Cerebellar cortex (tissue), 1 donor: ENCODE data around the gene TMEFF1.

ENCODE experiments used
- DNase-seq: peaks from one replicate; pipeline ENCODE4 v3.0.0-alpha.2; 2015; ENCODE audit warnings: low spot score

TMEFF1 gene

GRCh38 chr9:100577776-100578448 is 105.0 kb downstream of the TMEFF1 start, which contains the start of gene CAVIN4:
CAVIN4 (plus strand) TSS chr9:100578079; CDS start chr9:100578144, 65 bp downstream.
- DNase-seq, result no peak

GRCh38 chr9:100578610-100579009 is 105.7 kb downstream of the TMEFF1 start:
- DNase-seq, result no peak

DNA sequence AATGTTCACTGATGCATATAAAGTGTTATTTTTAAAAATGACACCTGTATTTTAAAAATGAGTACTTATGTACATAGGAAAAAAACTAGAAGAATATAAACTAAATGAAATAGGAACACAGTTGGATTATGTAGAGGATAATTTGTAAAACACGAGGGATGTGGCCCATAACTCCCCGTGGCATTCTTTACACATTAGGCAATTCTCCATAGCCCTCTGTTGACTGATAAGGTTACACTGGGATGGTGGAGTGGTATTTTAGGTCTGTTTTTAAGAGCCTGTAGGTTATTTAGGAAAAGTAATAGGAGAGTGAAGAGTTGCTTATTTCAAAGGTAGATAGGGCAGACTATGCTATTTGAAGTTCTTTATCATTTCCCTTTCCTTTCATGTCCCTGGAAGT is 106.7 kb downstream of the TMEFF1 start:
- no peak for DNase-seq

GRCh38 chr9:100580257-100580656 is 107.3 kb downstream of the TMEFF1 start:
- DNase-seq, result no peak

GRCh38 chr9:100581081-100581480 is 108.1 kb downstream of the TMEFF1 start:
- DNase-seq, result no peak

- DNase-seq, result no peak
Measured at GRCh38 chr9:100581661-100582060, 108.7 kb downstream of the TMEFF1 start.

- DNase-seq, result no peak
Measured at GRCh38 chr9:100583014-100583802, 110.3 kb downstream of the TMEFF1 start.

DNA sequence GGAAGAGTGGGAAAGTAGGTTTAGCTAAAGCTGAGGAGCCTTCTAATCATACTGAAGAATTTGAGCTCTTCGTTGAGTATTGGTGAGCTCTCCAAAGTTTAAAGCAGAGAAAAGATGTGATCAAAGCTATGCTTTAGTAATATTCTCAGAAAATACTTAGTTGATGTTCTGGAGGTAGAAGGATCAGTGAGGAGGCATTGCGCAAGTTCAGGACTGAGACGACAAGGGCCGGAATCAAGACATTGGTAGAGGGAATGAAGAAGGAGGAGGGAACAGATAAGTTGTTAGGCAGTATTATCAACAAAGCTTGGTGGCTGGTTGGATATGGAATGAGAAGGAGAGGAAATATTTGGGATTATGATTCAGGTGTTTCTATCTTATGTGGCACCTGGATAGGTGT is 112.0 kb downstream of the TMEFF1 start:
- DNase-seq, result no peak

- DNase-seq, result no peak
Measured at GRCh38 chr9:100586093-100586492, 113.1 kb downstream of the TMEFF1 start.

DNA sequence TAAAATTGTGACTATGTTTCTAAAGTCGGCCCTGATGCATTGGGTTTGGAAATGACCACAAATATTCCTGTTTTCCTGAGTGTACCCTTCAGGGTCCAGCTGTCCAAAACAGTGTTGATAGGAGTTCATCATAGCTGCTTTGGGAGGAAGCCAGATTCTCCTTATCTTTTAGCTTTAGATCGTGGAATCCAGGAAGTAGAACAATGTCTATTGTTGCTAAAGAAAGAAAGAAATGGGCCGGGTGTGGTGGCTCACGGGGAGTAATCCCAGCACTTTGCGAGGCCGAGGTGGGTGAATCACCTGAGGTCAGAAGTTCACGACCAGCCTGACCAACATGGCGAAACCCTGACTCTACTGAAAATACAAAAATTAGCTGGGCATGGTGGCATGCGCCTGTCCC is 114.4 kb downstream of the TMEFF1 start:
- no peak for DNase-seq

DNA sequence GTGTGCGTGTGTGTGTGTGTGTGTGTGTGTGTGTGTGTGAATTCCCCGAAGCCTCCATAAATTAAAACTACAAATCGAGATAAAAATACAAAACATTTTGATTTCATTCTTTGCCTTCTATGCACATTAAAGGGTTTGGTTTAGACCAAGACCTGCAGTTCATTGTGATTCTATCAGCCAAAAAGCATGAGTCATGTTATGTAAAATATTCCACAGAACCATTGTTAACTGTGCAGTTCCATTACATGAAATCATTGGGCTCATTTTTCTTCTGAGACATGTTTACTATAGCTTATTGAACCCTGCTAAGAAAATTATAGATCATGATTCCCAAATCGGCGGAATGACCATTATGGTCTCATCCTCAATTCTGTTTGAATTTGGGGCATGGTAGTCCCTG is 116.6 kb downstream of the TMEFF1 start:
- DNase-seq, result no peak

DNA sequence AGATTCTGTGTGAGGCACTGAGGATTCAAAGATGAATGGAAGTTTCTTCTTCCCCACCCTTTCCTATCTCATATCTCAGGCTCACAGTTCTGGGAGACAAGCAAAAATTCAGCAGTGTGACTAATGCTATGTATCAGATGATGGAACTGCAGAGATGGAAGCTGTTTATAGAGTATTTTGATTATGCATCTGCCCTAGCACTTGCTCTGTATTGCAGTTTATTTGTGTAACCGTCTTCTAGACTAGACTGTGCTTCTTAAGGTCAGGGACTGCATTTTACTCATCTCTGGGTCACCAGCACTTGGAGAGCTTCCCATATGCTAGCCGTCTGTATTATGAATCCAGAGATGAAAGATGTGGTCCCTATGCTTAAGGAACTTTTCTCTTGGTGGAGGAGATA is 117.5 kb downstream of the TMEFF1 start:
- no peak for DNase-seq

GRCh38 chr9:100591139-100591538 is 118.2 kb downstream of the TMEFF1 start:
- DNase-seq, result no peak

DNA sequence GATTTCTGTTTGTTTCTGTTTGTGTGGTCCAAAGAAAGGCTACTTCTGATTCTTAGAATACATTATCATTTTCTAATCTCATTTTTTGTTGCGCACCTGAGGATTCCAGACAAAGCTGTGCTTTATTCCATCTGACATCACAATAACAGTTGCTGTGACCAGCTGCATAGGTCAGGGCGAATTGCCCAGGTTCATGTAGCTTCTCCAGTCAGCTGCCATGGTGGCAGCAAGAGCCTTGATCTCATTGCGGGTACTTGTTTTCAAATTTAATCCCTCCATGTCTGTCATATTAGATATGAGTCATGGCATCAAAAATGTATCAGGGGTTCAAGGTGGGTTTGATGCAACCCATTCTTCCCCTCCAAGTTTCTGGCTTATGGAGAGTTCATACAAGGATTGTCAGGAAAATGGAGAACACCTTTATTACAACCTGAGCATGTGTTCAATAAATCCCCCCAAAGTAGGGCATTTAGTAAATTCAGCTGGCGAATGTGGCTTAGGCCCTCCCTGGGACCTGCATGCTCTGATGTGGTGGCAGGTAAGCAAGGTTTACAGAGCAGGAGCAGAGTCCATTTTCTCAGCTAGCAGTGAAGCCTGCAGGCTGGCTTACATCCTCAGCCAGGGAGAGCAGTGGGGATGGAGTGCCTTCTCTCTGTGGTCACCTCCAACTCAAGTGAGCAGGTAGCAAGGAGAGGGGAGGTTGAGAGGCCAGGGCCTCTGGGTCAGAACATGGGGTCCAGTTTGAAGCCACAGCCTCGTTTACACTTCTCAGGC is 118.9 kb downstream of the TMEFF1 start:
- no peak for DNase-seq

- DNase-seq, result peak; percentile 77
Measured at GRCh38 chr9:100595391-100596199, 122.6 kb downstream of the TMEFF1 start.

DNA sequence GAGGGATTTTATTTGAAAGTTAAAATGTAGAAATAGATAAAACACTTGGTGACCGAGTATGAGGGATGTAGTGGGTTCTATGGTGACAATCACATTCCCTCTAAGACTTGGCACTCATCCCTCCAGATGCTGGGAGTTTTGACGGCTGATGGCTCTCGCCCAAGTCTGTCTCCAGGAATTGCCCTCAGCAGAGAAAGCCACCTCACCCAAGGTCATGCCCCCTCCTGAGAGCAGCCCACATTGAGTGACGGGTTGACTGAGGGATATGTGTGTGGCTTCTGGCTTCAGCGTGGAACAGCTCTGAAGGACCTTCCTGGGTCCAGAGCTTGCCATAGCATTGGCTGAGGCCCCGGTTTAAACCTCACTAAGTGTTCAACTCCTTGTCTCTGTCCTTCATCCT is 124.3 kb downstream of the TMEFF1 start:
- DNase-seq, result no peak

DNA sequence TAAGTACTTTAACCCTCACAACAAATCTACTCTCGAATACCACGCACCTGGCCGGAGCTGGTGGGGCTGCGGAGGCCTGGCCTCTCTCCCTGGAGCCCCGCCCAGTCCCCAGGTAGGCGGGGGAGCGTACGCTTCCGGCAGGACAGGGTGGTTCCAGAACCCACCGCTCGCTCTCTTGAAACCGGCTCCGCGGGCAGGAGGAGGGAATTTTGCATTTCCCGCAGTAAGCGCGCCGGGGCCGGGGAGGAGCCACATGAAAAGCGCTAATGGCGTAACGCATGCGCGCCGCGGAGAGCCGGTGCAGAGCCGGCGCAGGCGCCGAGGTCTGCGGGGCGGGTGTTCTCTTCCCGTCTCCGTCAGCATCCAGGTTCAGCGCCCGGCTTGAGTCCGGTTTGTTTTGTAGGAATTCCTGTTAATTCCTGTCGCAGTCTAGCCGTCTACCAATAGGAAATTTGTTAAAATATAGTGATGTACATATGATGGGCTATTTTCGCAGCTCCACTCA is 125.7 kb downstream of the TMEFF1 start:
- peak; percentile 82 for DNase-seq

DNA sequence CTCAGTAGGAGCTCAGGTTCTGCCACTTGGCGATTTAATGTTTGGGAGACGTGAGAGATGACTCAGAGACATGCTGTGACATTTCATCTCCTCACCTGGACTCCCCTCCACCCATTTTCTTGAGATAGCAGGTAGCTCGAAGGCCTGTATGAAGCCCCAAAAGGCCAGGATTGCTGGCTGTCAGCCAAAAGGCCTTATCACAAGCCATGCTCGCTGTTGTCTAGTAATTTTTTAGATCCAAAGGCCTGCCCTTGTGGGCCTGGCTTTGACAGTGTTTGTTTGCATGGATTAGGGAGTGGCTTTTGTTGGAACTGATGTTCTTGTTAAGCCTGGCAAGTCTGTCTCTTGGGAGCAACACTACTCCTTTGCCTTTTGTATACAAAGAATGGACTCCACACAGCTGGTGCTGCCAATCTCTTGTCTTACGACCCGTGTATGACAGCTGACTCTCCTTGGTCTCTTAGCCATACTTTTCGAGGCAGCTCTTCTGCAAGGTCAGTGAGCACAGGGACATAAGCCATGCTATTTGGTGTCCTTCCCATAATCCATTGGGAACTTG is 127.7 kb downstream of the TMEFF1 start:
- DNase-seq, result no peak

- peak; percentile 56 for DNase-seq
Measured at GRCh38 chr9:100601216-100601615, 128.3 kb downstream of the TMEFF1 start.

GRCh38 chr9:100602342-100602801 is 129.4 kb downstream of the TMEFF1 start:
- DNase-seq, result peak; percentile 72

DNA sequence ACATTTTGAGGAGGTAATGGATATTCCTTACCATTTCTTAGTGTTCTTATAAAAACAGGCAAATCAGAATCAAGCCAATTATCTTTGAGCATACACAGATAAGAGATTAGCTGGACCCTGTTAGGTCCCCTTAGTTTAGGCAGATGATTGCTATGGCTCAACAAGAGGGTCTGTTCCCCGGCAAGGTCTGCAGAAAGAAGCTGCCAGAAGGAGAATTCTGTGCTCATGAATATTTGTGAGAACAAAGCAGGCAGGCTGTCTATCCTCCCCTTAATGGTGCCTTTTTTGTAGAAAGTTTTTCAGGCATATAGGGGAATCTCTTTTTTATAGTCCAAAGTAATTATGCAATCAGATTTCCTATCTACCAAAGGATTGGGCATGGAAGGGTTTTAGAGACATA is 132.5 kb downstream of the TMEFF1 start:
- no peak for DNase-seq
